ENCODE data around the gene SEC22C. TPM values are rescaled to one million over a fixed set of nuclear protein-coding genes. Genes with fewer than 3 reads are reported as not detected.

The SEC22C gene
- total RNA-seq, 2 donors from 2014 or later: 78.0 to 120 TPM

DNA sequence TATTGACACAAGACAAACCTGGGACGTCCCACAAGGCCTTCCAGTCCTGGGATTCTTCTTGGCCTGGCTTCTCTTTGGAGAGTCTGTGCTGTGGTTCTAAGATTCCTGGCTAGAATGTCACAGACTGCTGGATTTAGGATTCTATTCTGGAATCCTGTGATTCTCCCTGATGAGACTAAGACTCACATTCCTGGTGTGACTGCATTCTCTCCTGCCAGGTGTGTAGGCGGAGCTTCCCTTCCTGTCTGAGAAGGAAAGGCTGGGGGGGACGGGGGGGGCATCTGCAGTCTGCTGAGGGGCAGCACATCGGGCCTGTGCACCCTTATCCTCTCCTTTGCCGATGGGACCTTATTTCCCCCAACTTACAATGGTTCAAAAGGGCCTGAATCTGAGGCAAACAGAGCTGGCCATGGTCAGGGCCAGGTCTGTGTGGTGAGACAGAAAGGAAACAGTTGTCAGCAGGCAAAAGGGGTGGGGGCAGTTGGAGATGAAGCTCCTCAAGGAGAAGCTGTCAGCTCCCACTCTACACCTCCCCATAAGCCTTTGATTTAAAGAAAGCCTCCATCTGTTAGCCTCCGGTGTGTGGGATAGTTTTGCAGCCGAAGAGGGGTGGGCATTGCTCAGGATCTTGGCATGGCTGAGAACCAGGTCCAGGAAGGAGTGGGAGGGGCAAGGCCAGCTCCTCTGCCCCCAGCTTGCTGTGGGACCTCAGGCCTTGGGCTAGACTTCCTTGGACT lies 48.4 kb downstream of the SEC22C start:
- intact Hi-C loops (cut with DNase I): no loop called here

DNA sequence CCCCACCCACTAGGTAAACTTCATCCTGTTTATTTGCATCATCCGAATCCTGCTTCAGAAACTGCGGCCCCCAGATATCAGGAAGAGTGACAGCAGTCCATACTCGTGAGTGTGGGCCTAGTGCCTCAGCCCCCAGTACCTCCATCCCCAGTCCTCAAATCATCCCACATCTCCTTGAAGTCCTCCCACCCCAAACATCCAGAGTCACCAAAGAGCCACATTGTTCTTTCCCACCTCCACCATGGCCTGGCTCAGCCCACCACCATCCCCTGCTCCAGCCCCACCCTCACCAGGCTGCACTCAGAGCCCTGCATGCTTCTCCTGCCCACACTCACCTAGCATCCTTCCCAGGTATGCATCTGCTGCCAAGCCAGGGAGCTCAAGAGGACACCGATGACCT lies 49.5 kb downstream of the SEC22C start:
- no peak for DNase-seq (ENCODE audit: low spot score)
- no peaks in the 10 kb centered on the region for H3K27me3 ChIP-seq (replicated peaks; ENCODE audit: insufficient read depth)
- H3K4me1 ChIP-seq (replicated peaks): no peaks in the 10 kb centered on the region
- H3K27ac ChIP-seq: no peak overlapping the region
- peaks cover 0 to 2% of the 10 kb centered on the region in 2 donors for H3K36me3 ChIP-seq
- intact Hi-C loops (cut with DNase I): no loop called here
- H3K4me3 ChIP-seq: no peak overlapping the region
- no peak for TF ChIP-seq CTCF (IDR thresholded peaks at IDR 0.05)
- no peak for TF ChIP-seq POLR2A (IDR thresholded peaks at IDR 0.05)
- no peak for TF ChIP-seq POLR2AphosphoS5 (IDR thresholded peaks at IDR 0.05)
- 91% methylated on average over 4 of the region's 4 CpGs for WGBS
- H3K9me3 ChIP-seq: no peaks in the 10 kb centered on the region

More for the DNA sequence above, 48.4 kb downstream of the SEC22C start:
- Histone ChIP-seq H3K27ac (no peak overlapping the region), H3K36me3 (peaks cover 0 to 2% of the 10 kb centered on the region in 2 donors), H3K9me3 (no peaks in the 10 kb centered on the region), H3K4me1 (replicated peaks) (no peaks in the 10 kb centered on the region), H3K4me3 (no peak overlapping the region), H3K27me3 (replicated peaks; ENCODE audit: insufficient read depth) (no peaks in the 10 kb centered on the region)
- TF ChIP-seq POLR2AphosphoS5 (IDR thresholded peaks at IDR 0.05) (no peak), CTCF (IDR thresholded peaks at IDR 0.05) (no peak), POLR2A (IDR thresholded peaks at IDR 0.05) (no peak)
- 50% methylated on average over 7 of the region's 7 CpGs for WGBS
- no peak for DNase-seq (ENCODE audit: low spot score)

GRCh38 chr3:42531470-42531869 lies 50.3 kb downstream of the SEC22C start:
- WGBS: 99% methylated on average over 6 of the region's 6 CpGs
- H3K27me3 ChIP-seq (replicated peaks; ENCODE audit: insufficient read depth): no peaks in the 10 kb centered on the region
- H3K36me3 ChIP-seq: peaks cover 0 to 2% of the 10 kb centered on the region in 2 donors
- no peaks in the 10 kb centered on the region for H3K9me3 ChIP-seq
- no peak for DNase-seq (ENCODE audit: low spot score)
- no peak for TF ChIP-seq POLR2A (IDR thresholded peaks at IDR 0.05)
- H3K4me1 ChIP-seq (replicated peaks): no peaks in the 10 kb centered on the region
- no peak overlapping the region for H3K27ac ChIP-seq
- no peak overlapping the region for H3K4me3 ChIP-seq
- intact Hi-C loops (cut with DNase I): no loop called here

DNA sequence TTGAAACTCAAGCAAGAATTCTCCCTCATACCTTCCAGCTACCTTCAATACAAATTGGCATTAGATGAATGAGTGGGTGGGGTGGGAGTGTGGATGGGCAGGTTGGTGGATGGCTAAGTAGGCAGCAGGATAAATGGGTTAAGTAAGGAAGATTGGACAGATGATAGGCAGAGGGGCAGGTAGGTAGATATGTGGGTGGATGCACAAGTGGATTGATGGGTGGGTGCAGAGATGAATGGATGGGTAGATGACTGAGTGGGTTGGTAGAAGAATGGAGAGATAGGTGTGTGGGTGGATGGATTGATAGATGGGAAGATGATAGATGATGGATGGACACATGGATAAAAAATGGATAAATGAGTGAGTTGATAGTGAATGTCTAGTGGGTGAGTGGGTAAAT lies 51.7 kb downstream of the SEC22C start:
- H3K27me3 ChIP-seq (replicated peaks; ENCODE audit: insufficient read depth): no peaks in the 10 kb centered on the region
- TF ChIP-seq CTCF (IDR thresholded peaks at IDR 0.05): no peak
- TF ChIP-seq POLR2A (IDR thresholded peaks at IDR 0.05): no peak
- TF ChIP-seq POLR2AphosphoS5 (IDR thresholded peaks at IDR 0.05): no peak
- no peaks in the 10 kb centered on the region for H3K4me1 ChIP-seq (replicated peaks)
- intact Hi-C loops (cut with DNase I): no loop called here
- H3K36me3 ChIP-seq: peaks cover 0 to 2% of the 10 kb centered on the region in 2 donors
- no peak for DNase-seq (ENCODE audit: low spot score)
- H3K9me3 ChIP-seq: no peaks in the 10 kb centered on the region
- H3K4me3 ChIP-seq: no peak overlapping the region
- H3K27ac ChIP-seq: no peak overlapping the region

DNA sequence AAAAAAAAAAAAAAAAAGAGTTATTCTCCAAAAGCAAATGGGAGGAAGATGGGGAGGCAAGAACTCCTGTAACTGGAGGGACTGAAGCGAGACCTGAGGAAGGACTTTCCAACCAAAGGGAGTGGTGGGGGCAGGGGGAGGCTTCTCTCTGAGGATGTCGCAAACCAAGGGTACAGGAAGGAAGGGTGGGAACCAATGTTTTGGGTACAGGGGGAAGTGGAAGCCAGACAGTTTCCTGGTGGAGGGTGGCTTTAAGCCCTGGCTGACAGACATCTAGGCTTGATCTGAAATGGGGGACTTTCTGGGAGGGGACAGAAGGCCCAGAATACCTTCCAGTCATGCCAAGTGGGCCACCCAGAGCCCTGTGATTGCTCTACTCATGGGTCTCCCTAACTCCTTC lies 52.3 kb downstream of the SEC22C start:
- Histone ChIP-seq H3K9me3 (no peaks in the 10 kb centered on the region), H3K4me1 (replicated peaks) (no peaks in the 10 kb centered on the region), H3K27ac (no peak overlapping the region), H3K27me3 (replicated peaks; ENCODE audit: insufficient read depth) (no peaks in the 10 kb centered on the region), H3K36me3 (peaks cover 0 to 2% of the 10 kb centered on the region in 2 donors), H3K4me3 (no peak overlapping the region)
- WGBS: 79% methylated on average over 2 of the region's 2 CpGs
- no peak for DNase-seq (ENCODE audit: low spot score)
- intact Hi-C loops (cut with DNase I): no loop called here
- no peak for TF ChIP-seq CTCF (IDR thresholded peaks at IDR 0.05)
- no peak for TF ChIP-seq POLR2A (IDR thresholded peaks at IDR 0.05)
- no peak for TF ChIP-seq POLR2AphosphoS5 (IDR thresholded peaks at IDR 0.05)

Measured in prostate gland (tissue), 2 donors.